ENCODE results near the gene SYNGR4.
"Not testable (repeated sequence)": the region's sequence is repeated elsewhere in the genome, so short reads cannot be mapped to it uniquely, and the experiment has no call there.

SYNGR4 gene, protein sequence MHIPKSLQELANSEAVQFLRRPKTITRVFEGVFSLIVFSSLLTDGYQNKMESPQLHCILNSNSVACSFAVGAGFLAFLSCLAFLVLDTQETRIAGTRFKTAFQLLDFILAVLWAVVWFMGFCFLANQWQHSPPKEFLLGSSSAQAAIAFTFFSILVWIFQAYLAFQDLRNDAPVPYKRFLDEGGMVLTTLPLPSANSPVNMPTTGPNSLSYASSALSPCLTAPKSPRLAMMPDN

DNA sequence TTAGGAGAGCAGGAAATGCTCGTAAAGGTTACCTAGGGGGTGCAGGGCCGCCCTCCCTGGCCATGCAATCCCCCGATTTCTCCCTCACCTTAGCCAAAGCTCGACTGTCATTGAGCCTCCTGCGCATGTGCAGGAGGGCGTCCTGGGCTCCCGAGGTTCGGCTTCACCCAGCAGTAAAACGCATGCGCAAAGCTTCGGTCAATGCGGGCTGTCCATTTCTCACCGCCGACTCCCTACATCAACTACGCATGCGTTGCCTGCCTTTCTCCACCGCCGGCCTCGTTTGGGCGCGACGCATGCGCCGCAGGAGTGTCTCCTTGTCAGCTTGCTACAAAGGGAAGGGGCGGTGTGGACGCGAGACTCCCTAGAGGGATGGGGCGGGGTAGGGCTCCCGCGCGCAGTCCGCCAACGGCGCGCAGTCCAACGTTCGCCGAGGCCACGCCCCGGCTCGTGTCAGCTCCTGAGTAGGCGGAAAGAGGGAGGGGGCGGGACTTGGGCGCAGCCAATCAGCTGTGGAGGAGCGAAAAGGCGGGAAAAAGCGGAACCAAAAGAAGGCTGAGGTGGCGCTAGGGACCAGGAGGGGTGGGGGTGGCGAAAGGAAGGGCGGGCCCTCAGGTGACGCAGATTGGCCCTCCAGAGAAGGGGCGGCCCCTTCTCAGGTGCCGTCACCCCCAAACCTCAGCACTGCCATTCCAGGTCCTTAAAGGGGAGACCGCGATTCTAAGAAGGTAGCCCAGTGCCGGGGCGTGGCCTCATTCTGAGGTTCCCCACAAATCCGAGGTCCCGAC, at the start of gene SYNGR4, which contains the start of gene TMEM143:
SYNGR4 (plus strand) TSS at position 558 of the 788 bp plus-strand sequence. CDS start 1,476 bp downstream, outside the sequence.
TMEM143 (minus strand) TSS at position 131 of the 788 bp plus-strand sequence; CDS start at position 111, 20 bp downstream.
- peak; percentile 100 for DNase-seq

DNA sequence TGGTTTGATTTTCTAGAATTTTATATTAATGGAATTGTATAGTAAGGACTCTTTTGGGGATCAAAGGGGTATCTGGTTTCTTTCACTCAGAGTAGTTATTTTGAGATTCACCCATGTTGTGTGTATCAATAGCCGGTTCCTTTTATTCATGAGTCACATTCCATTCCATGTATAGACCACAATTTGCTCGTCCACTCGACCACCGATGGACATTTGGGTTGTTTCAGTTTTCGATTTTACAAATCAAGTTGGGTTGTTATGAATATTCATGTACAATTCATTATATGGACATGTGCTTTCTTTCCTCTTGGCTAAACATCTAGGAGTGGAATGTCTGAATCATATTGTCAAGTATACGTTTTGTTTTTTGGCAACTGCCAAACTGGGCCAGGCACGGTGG, 48.5 kb upstream of the SYNGR4 start:
- DNase-seq: no peak

DNA sequence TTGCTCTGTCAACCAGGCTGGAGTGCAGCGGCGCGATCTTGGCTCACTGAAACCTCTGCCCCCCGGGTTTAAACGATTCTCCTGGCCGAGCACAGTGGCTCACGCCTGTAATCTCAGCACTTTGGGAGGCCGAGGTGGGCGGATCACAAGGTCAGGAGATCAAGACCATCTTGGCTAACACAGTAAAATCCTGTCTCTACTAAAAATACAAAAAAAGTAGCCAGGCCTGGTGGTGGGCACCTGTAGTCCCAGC, 46.5 kb upstream of the SYNGR4 start:
- not testable (repeated sequence) for DNase-seq

DNA sequence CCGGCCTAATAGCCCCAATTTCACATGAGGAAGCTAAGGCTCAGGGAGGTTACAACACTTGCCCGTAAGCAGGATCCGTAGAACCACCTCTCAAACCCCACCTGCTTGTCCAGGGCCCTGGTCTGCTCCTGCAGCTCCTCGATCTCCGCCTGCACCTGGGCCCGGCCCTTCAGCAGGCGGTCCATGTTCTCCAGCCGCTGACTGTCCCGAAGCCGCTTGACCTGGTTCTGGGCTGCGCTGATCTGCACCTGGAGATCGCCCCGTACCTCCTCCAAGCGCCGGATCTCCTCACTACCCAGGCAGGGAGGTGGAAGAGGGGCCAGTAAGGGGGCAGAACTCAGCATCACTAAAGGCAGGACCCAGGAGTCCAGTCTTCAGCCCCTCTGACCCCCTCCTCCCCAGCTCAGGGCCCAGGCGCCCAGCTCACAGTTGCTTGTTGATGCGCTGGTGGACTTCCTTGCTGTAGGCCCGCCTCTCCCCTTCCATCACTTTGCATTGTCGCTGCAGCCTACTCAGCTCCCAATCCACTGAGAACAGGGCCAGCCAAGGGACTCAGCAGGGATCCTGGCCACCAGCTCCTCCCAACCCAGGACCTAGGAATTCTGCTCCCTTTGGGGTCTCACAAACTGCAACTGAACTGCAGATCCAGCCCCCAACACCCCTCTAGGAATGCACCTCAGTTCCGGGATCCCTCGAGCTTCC, 45.7 kb upstream of the SYNGR4 start:
- DNase-seq: no peak

DNA sequence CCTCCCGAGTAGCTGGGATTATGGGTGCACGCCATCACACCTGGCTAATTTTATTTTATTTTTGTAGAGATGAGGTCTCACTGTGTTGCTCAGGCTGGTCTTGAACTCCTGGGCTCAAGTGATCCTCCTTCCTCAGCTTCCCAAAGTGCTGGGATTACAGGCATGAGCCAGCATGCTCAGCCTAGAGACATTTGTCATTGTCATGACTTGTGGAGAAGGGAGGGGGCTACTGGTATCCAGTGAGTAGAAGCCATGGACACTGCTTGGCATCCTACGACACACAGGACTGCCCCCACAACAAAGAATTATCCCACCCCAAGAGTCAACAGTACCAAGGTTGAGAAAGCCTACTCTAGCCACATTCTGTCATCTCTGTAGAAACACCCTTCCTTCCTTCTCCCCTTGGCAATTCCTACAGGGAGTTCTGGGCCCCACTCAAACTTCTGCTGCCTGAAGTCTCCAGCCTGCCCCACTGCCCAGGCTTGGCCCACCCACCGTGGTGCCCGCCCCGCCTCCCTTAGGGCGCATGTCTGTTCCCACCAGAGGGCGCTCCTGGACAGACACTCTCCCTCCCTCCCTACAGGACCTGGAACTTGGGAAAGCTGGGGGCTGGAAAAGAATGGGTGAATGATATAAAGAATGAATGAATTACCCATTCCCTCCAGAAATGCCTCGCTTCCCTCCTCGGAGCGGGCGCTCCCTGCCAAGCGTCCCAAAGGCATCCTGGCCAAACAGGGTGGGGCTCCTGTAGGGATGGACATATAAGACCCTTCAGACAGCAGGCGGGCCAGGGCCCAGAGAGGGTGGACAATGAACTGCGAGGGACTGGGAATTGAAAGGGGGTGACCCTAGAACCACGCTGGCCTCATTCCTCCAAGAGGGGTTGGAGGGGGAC, 44.3 kb upstream of the SYNGR4 start:
- DNase-seq: peak; percentile 89

DNA sequence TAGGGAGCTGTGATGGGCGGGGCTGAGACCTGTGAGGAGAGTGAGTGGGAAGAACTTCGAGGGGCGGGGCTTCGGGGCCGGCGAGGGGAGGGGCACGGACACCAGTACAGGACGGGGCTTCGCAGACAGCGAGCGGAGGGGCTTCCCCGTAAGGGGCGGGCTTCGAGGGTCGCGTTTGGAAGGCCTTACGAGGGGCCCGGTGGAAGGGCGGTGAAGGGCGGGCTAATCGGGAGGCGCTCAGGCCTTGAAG, 42.9 kb upstream of the SYNGR4 start:
- DNase-seq: peak; percentile 99

DNA sequence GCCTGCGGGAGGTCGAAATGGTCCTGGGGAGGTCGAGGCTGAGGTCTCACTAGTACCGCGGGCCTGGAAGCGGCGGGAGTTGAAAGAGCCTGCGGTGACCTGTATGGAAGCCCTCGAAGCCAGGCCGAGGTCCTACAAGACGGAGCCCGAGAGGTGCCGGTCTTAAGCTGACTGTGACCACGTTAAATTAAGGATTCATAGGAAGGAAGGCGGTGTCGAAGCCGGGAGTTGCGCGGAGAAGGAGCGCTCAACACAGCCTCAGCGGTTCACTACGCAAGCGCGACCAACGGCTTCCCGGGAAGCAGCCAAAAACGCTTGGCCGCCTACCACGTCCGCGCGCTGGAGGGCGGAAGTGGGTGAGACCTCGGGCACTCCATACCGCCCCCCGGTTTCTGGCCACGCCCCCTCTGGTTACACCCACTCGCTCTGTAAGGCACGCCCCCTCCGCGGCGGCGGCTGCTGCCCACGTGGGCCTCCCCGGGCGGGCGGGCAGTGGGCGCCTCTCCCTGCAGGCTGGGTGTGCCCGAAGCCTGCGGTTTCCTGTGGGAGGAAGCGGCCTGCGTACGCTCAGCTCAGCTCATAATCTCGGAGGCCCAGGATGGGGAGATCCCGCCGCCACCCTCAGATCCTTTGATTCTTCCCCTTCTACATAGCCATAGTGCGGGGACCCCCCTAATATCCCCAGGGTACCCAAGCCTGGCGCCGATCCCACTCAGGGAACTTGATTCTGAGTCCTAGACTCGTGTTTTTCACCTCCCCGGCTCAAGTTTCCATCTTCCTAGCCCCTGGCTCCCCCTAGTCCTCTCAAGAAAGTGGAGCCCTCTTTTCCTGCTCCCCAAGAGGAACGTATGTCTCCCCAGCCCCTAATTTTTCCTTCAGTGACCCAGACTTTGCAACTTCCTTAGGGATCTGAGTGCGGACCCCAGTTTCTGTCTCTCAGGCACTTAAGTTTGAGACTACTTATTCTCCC, 42.3 kb upstream of the SYNGR4 start:
- peak; percentile 99 for DNase-seq

DNA sequence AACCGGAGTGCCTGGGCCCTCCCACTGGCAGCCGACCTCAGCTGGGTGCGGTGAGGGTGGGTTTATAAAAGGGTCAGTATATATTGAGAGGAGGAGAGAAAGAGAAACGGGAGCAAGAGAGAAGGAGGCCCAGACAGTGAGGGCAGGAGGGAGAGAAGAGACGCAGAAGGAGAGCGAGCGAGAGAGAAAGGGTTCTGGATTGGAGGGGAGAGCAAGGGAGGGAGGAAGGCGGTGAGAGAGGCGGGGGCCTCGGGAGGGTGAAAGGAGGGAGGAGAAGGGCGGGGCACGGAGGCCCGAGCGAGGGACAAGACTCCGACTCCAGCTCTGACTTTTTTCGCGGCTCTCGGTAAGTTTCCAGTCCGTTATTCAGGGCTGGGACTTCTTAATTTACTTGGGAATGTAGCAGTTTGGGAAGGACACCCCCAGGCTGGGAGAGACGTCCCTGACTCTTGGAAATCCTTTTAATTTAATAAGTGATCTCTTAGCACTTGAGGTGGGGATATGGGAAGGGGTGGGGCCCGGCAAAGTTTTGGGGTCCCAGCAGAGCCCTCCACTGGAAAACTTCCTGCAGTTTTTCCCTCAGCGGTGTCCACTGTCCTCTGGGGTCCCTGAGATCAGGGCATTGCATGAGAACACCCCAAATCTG, 38.8 kb upstream of the SYNGR4 start, which contains the start of gene EMP3:
EMP3 (plus strand) TSS at position 288 of the 646 bp plus-strand sequence. CDS start 1,293 bp downstream, outside the sequence.
- DNase-seq: peak; percentile 93

DNA sequence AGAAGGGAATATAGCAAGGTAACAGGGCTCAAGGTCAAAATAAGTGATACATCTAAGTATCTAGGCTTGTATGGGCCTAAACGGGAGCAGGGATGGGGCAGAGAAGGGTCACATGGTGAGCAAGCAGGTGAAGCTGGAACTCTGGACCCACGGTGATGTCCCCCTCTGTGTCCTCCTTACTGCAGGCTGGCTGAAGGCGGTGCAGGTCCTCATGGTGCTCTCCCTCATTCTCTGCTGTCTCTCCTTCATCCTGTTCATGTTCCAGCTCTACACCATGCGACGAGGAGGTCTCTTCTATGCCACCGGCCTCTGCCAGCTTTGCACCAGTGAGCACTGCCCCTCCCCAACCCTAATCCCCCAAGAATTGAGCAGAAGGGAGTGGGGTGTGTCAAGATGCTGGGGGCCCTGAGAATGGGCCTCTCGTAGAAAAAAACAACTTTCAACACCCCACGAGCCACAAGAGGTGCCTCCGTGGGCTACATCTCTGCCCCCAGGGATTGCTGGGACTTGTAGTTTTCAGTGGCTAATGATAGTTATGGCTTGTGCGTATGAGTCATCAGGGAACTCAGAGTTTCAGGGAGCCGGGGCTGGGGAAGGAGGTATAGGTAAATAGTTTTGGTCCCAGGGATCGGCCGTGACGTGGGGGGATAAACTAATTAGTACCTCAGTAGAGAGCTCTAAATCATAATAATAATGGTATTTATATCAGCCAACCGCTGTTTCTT, 34.8 kb upstream of the SYNGR4 start:
- DNase-seq: no peak

DNA sequence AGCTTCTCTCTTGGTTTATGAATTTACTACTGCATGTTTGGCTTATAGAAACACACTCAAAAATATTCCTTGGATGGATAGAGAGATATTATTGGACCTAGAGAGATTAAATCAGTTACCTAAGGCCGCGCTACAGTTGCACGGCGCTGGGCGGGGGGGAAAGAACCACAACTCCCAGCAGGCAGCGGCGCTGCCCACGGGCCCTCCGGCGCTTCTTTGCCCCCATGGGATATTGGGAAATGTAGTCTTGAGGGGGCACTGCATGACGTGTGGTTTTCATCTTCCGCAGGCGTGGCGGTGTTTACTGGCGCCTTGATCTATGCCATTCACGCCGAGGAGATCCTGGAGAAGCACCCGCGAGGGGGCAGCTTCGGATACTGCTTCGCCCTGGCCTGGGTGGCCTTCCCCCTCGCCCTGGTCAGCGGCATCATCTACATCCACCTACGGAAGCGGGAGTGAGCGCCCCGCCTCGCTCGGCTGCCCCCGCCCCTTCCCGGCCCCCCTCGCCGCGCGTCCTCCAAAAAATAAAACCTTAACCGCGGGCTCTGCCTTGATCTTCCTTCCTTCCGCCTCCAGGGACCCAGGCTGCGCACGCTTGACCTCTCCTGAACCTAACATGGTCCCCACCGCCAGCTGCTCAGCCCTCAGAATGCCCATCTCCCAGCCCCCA, 34.0 kb upstream of the SYNGR4 start:
- no peak for DNase-seq

DNA sequence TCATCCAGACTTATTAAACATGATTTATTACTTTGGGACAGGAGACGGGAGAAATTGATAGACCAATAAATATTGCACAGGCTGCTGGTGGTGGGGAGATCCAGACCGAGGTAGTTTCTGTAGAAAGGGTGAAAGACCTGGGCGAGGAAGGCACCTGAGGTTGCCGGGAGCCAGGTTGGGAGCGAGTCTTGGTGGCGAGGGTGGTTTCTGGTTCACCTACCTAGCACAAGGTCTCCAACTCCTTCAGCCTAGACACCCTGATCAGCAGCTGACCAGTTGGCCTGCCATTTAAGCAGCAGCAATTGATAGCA, 31.9 kb upstream of the SYNGR4 start:
- DNase-seq: no peak

DNA sequence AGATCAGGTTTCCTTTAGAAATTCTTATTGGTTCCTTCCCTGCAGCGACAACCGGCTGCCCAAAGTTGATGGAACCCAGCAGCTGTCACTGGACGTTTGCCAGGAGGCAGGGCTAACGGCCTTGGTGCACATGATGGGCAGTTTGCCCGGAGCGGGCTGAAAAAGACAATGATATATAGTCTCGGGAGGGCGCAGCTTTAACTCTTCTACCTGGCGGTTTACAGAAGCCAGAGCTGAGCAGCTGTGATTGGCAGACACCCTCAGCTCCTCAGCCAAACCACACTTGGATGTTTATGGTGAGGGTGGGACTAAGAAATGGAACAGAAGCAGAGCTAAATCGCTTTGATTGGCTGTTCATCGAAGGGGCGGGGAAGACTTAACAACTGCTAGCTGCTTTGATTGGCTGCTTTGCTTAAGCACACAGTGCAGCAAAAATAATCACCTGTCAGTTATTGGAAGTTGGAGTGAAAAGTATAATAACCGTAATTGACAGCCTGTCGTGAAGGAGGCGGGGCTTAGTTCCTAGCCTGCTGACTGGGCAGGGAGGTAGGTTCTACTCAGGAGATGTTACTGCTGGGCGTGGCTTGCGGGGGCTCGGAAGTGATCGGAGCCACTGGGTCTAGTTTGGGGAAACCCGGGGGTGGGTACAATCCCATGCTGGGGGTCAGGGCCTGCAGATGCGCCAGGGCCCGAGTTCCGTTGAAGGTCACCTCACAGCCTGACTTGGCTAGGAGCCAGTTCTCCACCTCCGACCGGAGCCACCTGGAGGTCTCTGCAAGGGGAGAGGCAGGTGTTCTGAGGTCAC, 31.3 kb upstream of the SYNGR4 start:
- DNase-seq: peak; percentile 100

DNA sequence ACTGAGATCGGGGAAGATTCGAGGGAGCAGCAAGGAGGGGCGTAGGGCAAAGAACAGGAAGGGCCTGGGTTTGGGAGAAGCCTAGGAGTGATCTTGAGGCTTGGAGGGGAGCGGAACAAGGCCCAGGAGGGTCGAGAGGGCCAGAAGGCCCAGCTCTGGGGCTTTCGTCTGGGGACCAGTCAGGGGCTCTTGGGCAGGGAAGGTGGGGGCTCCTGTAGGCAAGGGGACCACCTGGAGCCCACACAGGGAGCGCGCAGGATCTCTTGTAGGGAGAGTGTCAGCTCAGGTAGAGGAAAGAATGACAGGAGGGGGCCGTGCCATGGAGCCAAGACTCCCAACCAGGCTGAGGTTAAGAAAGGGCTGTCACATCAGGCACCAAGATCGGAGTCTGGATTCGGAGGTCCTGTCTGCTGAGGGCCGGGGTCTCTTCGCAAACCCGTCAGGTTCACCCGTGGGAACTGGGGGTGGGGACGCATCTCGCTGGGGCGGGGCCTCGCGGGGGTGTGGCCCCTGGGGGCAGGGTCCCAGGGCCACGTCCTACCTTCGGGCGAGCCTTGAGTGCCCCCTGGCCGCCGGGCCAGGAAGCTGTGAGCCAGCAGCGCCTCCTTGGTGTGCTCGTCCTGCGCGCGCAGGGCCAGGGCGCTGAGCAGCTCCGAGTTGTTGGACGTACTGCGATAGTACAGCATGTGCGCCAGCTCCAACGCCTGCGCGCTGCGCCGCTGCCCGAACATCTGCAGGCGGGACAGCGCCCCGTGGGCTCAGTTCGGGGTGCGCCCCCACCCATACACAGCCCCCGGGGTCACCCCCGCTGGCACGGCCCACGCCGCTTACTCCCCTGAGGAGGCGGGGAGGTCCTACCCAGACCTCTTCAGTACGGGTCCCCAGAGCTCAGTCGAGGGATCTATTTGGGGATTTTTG, 30.4 kb upstream of the SYNGR4 start:
- peak; percentile 98 for DNase-seq

DNA sequence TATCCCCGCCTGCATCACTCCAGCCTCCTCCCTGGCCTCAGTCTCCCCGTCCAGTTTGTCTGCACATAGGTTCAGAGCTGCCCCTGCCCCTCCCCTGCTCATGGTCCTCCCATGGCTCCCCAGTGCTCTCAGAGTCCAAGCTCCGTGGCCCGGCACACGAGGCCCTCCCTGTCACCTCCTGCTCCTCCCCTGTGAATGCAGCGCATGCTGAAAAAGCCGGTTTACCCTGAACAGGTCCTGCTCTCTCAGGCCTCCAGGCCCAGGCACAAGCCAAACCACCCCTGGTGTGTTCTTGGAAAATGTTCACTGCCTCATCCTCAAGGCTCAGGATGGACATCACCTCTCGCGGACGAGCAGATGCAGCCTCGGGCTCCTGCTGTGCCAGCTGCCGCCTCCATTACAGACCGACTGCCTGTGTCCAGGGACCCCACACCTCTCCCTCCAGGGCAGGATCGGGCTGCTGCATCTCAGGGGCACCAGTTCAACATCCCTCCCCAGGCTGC, 25.9 kb upstream of the SYNGR4 start:
- DNase-seq: no peak

DNA sequence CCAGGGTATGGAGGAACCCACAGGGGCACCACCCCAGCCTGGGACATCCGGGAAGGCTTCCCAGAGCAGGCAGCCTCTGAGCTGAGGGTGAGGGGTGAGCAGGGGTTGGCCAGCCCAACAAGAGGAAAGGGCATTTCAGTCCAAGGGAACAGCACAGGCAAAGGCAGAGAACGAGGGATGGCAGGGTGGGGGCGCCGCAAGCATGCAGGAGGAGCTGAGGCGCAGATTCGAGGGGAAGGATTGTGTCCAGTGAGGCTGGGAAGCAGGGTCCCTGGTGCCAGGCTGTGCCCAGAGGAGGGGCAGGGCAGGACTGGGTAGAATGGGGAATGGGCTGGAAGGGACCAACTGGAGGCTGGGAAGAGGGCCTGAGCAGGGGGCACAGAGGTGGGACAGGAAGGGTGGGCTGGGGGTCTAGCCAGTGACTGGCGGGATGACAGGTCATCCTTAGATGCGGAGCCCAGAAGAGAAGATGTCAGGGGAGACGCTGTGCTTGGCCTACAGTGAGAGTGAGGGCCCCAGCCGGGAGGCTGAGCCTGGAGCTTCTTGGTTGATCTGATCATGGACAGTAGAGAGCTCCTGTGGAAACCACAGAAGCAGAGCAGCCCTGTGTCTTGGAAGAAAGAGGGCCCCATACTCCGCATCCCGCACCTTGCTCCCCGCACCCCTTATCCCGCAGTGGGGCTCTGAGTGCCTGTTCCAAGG, 25.2 kb upstream of the SYNGR4 start:
- no peak for DNase-seq

DNA sequence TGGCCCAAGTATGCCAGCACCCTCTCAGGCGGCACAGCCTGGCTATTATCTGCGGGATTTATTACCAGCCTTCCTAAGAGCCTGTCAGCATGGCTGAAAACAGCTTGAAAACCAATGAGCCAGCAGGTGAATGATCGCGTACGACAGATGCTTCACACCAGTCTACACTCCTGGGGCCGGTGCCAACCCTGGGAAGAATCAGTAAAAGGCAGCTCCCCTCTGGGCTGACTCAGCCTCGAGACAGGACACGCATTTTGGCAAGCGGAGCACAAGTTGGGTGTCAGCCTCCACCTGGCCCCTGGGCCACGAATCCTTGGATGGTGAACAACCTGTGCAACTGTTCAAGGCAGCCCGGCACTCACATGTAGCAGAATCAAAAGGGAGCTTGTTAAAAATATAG, 23.2 kb upstream of the SYNGR4 start:
- no peak for DNase-seq
